ENCODE measurements around the gene POLD3.
"Not testable (repeated sequence)": the region's sequence is repeated elsewhere in the genome, so short reads cannot be mapped to it uniquely, and the experiment has no call there.

POLD3 gene

DNA sequence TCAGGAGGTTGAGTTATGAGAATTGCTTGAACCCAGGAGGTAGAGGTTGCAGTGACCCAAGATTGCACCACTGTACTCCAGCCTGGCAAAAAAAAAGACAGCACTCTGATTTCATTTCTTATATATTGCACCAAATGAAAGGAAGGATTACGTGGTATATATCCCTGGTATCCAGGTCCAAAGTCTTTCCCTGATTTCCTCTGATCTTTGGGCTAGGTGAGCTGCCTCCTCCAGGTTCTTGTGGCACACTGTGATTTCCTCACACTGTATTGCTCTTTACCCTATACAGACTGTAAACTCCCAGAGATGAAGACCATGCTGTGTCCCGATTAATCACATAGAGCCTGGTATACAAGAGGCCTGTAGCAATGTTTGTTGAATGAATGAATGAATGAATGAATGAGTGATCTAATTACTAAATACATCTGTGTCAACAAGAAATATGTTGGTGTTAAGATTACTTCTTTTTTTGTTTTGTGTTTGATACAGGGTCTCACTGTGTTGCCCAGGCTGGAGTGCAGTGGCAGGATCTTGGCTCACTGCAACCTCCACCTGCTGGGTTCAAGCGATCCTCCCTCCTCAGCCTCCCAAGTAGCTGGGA, 9.3 kb upstream of the POLD3 start:
- no peak for DNase-seq (ENCODE audit: low read depth)

DNA sequence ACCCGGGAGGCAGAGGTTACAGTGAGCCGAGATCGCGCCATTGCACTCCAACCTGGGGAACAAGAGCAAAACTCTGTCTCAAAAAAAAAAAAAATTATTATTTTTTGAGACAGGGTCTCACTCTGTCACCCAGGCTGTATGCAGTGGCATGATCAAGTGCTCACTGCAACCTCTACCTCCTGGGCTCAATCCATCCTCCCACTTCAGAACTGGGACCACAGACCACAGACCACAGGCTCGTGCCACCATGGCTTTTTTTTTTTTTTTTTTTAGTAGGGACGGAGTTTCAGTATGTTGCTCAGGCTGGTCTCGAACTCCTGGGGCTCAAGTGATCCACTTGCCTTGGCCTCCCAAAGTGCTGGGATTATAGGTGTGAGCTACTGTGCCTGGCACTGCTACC, 1.9 kb upstream of the POLD3 start:
- DNase-seq (ENCODE audit: low read depth) = not testable (repeated sequence)

DNA sequence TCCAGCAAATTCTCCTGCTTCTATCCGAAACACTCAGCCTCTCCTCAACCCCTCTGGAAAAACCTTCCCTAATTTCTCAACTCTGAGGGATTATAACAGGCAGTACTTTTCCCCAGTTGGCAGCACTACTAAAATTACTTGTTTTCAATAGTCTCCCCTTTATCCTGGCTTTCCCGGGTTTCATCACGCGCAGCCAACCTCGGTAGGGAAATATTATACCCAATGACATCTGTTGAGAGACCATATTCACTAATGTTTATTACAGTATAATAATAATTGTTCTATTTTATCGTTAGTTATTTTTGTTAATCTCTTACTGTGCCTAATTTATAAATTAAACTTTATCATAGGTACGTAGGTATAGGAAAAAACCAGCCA, 330 bp upstream of the POLD3 start:
- no peak for DNase-seq (ENCODE audit: low read depth)

DNA sequence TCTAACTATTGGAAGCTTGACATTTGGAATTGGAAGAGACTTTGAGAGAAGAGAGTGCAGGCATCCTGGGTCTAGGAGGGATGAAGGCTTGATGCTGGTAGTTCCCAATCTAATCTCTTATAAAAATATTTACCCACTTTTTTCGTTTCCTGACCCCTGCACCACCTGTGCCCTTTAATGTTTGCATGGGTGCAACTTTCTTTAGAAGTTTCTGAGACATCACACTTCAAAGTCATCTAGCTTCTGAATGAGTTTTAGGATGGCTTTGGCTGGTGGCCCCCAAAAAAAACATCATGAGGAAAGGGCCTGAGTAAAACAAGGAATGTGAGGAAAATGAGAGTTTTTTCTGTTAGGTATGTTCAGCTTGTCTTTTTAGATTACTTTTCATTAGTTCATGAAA, 1.1 kb downstream of the POLD3 start:
- no peak for DNase-seq (ENCODE audit: low read depth)

DNA sequence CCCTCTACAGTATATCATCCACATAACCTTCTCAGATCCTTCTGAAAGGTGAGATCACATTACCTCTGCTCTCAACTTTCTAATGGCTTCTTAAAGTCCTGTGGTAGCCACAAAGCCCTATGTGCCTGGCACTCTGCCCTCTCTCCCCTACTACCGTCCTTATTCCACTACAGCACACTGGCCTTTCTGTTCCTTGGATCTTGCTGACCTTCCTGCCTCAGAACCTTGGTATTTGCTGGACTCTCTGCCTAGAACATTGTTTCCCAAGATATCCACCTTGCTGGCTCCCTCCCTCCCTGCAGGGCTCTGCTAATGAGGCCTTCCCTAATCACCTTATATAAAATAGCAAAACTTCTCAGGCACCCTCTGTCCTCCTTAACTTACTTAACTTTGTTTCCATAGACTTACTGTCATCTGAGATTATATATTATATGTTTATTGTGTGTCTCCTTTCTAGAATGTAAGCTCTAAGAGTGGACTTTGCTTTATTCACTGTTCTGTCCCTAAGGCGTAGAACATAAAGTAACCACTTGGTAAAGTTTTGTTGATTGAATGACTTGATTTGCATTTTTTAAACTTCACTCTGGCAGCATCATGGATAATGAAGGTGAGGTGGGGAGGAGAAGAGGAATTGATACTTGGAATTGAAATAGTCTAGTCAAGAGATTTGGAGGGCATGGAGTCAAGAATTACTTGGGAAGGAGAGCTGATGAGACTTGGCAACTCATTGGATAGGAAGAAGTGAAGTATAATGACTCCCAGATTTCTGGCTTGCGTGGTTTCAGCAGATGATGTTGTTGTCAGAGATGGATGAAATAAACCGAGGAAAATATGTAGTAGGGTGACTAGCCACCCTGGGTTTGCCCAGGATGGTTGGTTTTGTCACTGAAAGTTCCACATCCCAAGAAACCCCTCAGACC, 10.5 kb downstream of the POLD3 start:
- no peak for DNase-seq (ENCODE audit: low read depth)

DNA sequence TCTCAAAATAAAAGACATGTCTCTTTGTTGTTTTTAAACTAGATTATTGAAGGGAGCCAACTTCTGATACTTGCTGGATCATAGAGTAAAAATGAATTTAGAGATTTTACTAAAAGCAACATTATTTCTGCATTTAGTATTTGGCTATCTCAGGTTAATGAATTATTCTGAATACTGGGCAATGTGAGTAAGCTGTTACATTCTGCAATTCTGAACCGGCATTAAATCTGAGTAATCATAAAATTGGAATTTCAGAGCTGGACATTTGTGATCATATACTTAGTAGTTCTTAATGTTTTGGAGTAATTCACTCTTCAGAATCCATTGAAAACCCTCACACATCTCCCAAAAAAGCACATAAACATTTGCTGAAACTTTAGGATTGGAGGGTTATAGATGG, 11.5 kb downstream of the POLD3 start:
- DNase-seq (ENCODE audit: low read depth) = no peak

DNA sequence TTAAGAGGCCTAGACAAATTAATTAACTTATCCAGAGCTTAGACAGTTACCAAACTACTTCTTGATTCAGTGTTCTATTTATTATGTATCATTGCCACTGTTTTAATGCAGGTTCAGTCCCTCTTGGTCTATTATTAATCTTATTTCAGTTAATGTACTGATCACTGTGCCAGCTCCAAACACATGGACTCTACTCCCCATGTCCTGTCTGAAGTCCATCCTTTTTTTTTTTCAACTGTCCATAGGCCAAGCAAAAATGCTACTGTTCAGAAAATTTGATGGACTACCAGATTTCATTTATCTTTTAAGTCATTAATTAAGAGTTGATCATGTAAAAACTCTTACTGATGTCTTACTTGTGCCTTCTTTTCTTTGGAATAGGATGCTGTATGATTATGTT, 11.9 kb downstream of the POLD3 start:
- no peak for DNase-seq (ENCODE audit: low read depth)

DNA sequence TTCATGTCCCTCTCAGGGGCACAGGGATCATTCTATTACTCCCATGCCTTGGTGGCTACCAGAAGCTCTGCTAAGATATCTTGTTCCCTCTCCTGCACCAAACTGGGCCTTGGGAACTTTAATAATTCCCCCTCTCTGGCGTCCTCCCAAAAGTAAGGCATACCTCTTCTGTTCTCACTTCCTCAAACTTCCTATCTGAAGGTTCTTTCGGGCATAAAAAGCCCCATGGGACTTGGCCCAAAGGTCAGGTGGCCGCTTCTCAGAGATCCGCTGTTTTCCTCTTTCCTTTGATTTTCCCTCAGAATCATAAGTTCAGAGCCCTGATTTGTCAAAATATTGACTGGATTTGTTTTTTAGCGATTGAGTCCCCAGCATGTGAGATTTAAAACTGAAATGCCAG, 13.0 kb downstream of the POLD3 start:
- DNase-seq (ENCODE audit: low read depth) = no peak

DNA sequence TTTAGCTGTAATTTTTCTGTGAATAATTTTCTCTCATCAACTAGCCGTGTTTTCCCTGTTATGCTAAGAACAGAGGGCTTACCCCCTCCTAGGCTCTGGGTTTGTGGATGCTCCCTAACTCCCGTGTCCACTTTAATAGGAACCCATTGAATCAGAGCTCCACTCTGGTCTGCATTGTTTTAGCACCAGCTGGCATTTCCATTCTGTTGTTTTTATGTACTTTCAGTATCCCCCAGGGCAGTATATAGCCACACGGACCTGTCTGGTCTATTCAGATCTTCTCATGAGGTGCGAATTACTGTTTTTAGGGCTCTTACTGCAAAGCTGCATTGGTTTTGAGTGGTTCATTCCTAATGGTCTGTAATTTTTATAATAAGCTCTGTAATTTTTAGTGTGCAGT, 16.0 kb downstream of the POLD3 start:
- DNase-seq (ENCODE audit: low read depth) = no peak

DNA sequence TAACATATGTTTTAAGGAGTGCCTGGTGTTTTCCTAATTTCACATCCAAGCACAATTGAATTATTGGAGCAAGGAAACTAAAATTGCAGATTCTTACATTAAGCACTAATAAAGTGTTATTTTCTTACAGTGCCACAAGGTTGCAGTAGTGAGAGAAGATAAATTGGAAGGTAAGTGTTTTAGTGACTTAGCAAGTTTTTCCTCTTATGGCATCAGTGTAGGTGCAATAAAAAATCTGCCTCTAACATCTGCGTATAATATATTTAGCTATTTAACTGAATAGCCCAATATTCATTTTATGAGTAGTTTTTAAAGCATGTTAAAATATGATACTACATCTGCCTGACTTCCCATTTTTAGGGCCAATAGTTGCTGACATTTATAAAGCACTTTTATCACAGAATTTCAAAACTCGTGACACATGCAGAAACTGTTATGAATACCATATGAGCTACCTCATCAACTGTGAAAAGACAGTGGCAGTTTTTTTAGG, 19.0 kb downstream of the POLD3 start:
- peak; percentile 64 for DNase-seq (ENCODE audit: low read depth)

DNA sequence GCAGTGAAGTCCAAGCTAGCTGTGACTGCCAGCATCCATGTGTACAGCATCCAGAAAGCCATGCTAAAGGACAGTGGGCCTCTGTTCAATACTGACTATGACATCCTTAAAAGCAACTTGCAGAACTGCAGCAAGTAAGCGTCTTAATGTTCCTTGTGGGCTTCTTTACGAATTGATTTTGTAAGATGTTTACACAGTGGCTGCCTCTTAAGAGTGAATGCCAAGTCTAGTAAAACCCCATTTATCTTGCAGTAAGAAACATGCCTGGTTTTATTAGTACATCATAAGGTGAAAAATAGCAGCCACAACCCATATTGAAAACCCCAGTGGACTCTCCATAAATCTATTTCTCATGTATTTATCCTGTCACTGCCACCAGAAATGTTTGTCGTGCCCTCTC, 20.5 kb downstream of the POLD3 start:
- DNase-seq (ENCODE audit: low read depth) = no peak

DNA sequence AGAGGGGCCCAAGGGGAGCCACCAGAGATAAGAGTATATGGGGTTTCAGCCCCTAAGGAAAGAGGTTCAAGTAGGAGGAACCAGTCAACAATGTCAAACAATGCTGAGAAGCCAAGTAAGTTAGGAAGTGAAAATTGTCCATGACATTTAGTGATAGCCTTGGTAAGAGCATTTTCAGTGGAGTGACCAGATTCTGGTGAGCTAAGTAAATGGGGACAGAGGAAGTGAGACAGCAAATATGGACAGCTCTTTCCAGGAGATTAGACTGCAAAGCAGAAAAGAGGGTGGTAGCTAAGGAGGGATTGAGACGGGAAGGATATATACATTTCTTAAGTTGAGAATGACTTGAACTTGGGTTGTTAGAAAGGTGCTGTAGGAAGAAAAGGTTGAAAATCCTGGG, 22.9 kb downstream of the POLD3 start:
- no peak for DNase-seq (ENCODE audit: low read depth)

DNA sequence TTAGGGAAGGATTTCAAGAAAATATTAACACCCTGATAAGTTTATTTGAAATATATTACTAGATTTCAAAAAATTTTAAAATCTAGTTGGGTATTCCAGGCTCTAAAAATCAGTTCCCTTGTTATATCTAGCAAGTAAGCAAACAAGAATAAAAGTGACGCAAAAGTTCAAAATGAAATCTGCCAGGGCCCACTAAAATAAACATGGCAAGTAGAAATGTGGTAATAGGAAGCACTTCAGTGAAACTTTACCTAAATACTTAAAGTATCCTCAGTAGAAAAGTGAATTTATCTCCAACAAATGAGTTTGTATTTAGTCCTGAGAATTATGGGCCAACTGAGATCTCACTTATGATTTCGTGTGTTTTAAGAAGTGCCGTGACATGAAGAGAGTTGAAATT, 23.6 kb downstream of the POLD3 start:
- DNase-seq (ENCODE audit: low read depth) = no peak

DNA sequence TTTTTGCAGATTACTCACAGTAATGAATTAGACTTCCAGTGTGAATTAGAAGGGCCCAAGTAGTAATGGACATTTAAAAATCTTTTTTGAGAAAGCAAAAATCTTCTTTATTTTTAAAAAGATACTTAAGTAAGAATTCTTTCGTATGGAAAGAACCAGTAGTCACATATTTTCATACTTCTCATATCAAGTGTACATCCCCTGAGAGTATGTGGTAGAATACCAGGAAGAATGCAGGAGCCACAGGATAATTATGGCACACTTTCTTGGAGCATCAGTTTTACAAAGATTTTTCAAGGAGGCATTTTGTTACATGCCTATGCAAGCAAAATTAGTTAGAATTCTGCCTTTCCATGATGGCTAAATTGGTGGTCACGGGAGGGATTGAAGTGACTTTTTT, 28.1 kb downstream of the POLD3 start:
- DNase-seq (ENCODE audit: low read depth) = no peak

DNA sequence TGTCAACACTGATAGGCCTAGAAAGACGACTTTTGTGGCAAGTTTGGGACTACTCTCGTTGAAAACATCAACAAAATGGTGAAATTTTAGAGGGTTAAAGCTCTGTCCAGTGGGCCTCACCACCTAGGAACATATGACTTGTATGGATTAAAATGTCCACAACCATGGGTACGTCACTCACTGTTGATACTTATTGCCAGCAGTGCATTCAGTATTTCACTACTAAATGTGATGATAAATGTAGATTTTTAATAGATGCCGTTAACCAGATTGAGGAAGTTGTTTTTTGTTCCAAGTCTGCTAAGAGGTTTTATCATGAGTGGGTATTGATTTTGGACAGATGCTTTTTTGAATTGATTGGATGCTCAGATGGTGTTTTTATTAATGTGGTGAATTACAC, 33.7 kb downstream of the POLD3 start:
- no peak for DNase-seq (ENCODE audit: low read depth)

DNA sequence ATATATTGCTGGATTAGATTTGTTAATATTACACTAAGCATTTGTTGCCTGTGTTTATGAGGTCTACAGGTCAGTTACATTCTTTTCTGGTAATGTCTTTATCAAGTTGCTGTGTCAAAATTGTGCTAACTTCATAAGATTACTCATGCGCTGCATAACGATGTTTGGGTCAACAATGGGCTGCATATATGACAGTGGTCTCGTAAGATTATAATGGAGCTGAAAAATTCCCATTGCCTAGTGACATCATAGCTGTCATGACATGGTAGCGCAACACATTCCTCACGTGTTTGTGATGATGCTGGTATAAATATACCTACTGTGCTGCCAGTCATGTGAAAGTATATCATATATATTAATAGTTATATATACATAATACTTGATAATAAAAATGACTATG, 34.2 kb downstream of the POLD3 start:
- DNase-seq (ENCODE audit: low read depth) = no peak

DNA sequence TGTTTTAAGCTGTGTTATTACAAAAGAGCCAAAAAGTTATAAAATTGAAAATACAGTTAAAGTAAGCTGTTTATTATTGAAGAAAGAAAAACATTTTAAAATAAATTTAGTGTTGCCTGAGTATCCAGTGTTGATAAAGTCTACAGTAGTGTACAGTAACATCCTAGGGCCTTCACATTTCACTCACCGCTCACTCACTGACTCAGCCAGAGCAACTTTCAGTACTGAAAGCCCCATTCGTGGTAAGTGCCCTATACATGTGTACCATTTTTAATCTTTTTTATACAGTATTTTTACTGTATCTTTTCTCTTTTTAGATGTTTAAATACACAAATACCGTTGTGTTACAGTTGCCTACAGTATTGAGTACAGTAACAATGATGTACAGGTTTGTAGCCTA, 35.0 kb downstream of the POLD3 start:
- DNase-seq (ENCODE audit: low read depth) = no peak

DNA sequence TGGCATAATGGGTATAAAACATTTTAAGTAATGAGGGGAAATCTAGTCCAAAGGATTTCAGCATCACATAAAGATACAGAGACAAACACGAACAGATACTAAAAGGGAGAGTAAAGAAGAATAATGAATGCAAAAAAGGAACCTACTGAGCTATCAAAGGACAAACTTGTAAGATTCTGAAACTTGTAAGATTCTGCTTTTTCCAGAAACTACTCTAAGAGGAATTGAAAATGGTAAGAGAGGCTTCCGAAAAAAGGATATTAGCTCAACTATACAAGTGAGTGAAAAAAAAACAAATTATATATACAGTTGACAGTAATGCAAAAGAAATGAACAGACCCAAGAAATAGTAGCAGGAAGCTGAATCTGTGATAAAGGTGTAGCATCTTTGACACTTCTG, 37.7 kb downstream of the POLD3 start:
- no peak for DNase-seq (ENCODE audit: low read depth)

DNA sequence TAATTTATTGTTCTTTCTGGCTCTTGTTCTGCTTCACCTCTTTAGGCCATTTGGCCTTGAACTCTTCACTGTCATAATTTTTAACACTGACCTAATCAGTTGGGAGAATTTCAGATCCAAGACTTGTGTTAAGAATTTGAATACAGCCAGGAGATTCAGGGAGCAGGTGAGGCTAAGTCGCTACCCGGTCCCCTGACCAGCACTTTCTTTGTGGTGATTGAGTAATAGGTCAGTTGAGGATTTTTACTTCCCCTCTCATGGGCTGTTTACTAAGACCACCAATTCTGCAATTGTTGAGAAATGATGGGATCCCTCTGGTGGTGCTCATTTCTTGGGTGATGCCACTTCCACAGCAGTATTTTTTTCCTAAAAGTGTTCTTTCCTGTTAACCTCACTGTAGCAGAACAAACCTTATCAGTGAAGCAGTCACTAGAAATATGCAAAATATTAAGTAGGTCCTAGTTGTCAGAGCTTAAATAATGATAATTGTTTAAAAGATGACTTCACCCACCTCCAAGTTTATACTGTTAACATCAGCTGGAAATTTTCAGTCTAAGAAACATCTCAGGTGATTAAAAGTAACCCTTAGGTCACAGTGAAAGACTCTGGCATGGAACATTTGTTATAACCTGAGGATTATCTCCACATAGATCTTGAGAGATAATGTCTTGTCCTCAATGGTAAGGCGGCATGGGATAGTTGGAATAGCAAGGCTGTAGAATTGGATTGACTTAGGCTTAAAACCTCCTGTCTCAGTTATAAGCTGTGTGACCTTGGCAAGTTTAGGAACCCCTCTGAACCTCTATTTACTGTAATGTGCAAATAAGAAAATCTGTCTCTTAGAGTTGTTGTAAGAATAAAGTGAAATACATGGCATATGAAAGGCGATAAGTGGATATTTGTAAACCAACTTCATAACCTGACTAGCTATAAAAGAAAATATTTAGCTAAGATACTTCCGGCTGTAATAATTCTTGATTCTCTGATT, 41.3 kb downstream of the POLD3 start:
- no peak for DNase-seq (ENCODE audit: low read depth)

DNA sequence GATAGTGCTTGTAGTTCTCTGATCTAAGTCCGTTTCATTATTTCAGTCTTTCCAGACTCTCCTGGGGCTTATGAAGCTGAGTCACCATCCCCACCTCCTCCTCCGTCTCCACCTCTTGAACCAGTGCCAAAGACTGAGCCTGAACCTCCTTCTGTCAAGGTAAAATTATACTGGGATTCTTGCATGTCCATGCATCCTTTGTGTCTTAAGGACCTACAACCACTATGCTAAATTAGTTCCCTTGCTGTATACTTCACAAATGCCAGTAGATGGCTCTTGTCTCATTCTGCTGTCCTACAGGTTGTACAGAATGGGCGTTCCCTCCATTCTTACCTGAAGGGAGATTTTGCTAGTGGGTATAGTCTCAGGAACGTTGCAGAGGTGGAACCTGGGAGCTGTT, 42.2 kb downstream of the POLD3 start:
- DNase-seq (ENCODE audit: low read depth) = peak; percentile 62

DNA sequence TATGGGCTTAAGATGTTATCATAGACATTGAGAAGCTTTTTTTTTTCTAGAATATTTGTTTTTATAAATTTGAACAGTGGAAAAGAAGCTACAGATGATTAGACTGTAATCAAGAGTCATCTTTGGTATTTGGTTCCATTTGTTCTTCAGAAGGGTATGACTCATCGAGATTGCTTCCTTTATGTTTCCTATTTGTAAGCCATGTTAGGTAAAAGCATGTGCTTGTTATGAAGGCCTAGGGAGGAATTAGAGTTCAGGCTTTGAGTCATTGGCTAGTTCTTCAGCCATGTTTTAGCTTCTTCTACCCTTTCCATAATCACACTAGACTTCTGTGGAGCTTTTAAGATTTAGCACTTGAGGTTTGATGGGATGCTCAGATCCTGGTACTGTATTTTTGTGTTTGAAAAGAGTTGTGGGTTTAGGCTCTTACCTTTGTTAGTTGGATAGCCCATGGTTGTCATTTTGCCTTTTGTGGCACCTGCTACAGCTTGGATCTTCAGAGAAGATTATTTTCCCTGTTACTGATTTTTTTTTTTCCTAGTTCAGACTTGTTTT, 44.3 kb downstream of the POLD3 start:
- peak; percentile 95 for DNase-seq (ENCODE audit: low read depth)

DNA sequence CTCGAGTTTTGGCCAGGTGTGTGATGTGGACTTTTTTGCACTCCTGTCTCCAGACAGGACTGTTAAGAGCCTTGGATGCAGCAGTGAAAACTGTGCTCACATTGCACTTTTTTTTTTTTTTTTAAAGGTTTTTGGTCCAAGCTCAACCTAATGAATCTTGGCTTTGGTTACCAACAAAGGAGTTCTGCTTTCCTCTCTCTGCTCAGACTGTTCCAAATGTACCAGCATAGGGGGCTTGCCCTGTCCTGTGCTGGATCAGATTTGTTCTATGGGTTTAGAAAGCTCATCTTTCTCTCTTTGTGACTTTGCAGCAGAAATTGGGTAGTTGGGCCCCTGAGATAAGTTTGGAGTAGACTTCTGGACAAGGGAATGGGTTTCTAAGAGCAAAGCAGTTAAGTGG, 45.3 kb downstream of the POLD3 start:
- DNase-seq (ENCODE audit: low read depth) = no peak
